HepG2 (cell line): ENCODE results near the gene MRPL50. TPM values are rescaled to one million over a fixed set of nuclear protein-coding genes. Genes with fewer than 3 reads are reported as not detected.

Experiments
- DDIT3 ChIP-seq: sonication (generic); formaldehyde crosslinking; IDR thresholded peaks from 2 replicates; pipeline ENCODE4 v1.4.0; 2020; ENCODE audit warnings: mild to moderate bottlenecking, missing genetic modification reagents
- E2F5 ChIP-seq: sonication (generic); formaldehyde crosslinking; conservative IDR thresholded peaks from 2 replicates; pipeline ENCODE4 v1.4.0; 2020; ENCODE audit warnings: missing genetic modification reagents
- MTA1 ChIP-seq: sonication (generic); formaldehyde crosslinking; IDR thresholded peaks from 2 replicates; pipeline ENCODE4 v1.4.0; 2020; ENCODE audit warnings: missing genetic modification reagents, mild to moderate bottlenecking, borderline replicate concordance
- PHF8 ChIP-seq: sonication (generic); formaldehyde crosslinking; IDR thresholded peaks from 2 replicates; pipeline ENCODE4 v1.5.0; 2020; ENCODE audit warnings: missing genetic modification reagents
- POLR2G ChIP-seq: fragments of 200-400 bp; formaldehyde crosslinking; IDR thresholded peaks from 2 replicates; pipeline ENCODE4 v1.6.1; 2018; ENCODE audit warnings: mild to moderate bottlenecking, low read depth, low read length, moderate library complexity
- RARA ChIP-seq: IDR thresholded peaks from 2 replicates; pipeline ENCODE4 v1.6.1; 2016; ENCODE audit warnings: missing genetic modification reagents, missing compliant biosample characterization
- SALL1 ChIP-seq: sonication (generic); formaldehyde crosslinking; IDR thresholded peaks from 2 replicates; pipeline ENCODE4 v1.8.0; 2022; ENCODE audit warnings: mild to moderate bottlenecking, missing genetic modification reagents
- SIX4 ChIP-seq: sonication (generic); formaldehyde crosslinking; IDR thresholded peaks from 2 replicates; pipeline ENCODE4 v1.4.0; 2020; ENCODE audit warnings: missing genetic modification reagents
- SRSF1 ChIP-seq: fragments of 200-400 bp; formaldehyde crosslinking; optimal IDR thresholded peaks from 2 replicates; pipeline ENCODE3; 2017; ENCODE audit warnings: mild to moderate bottlenecking, low read depth, low read length, moderate library complexity
- THAP7 ChIP-seq: sonication (generic); formaldehyde crosslinking; IDR thresholded peaks from 2 replicates; pipeline ENCODE4 v1.8.1; 2023; ENCODE audit warnings: mild to moderate bottlenecking, missing genetic modification reagents
- ZBTB3 ChIP-seq: sonication (generic); formaldehyde crosslinking; IDR thresholded peaks from 2 replicates; pipeline ENCODE4 v1.4.0; 2020; ENCODE audit warnings: low read depth, mild to moderate bottlenecking, moderate library complexity, missing genetic modification reagents, borderline replicate concordance
- ZMAT3 ChIP-seq: sonication (generic); formaldehyde crosslinking; conservative IDR thresholded peaks from 2 replicates; pipeline ENCODE4 v1.7.0; 2021; ENCODE audit warnings: missing genetic modification reagents
- ZNF136 ChIP-seq: sonication (generic); formaldehyde crosslinking; IDR thresholded peaks from 2 replicates; pipeline ENCODE4 v1.8.1; 2022; ENCODE audit warnings: low read depth, mild to moderate bottlenecking, moderate library complexity, missing genetic modification reagents
- ZNF274 ChIP-seq: sonication (generic); formaldehyde crosslinking; IDR thresholded peaks from 2 replicates; pipeline ENCODE4 v1.5.1; 2020; ENCODE audit warnings: mild to moderate bottlenecking, missing genetic modification reagents
- ZNF510 ChIP-seq: sonication (generic); formaldehyde crosslinking; IDR thresholded peaks from 2 replicates; pipeline ENCODE4 v1.4.0; 2020; ENCODE audit warnings: low read depth, mild to moderate bottlenecking, missing genetic modification reagents
- ZNF746 ChIP-seq: sonication (generic); formaldehyde crosslinking; IDR thresholded peaks from 2 replicates; pipeline ENCODE4 v1.8.0; 2022; ENCODE audit warnings: mild to moderate bottlenecking, missing genetic modification reagents
- ZNF781 ChIP-seq: sonication (generic); formaldehyde crosslinking; IDR thresholded peaks from 2 replicates; pipeline ENCODE4 v1.5.1; 2020; ENCODE audit warnings: borderline replicate concordance, mild to moderate bottlenecking, missing genetic modification reagents; ENCODE audit errors: not compliant biosample characterization
- ZNF891 ChIP-seq: sonication (generic); formaldehyde crosslinking; IDR thresholded peaks from 2 replicates; pipeline ENCODE4 v1.5.0; 2020; ENCODE audit warnings: mild to moderate bottlenecking, missing genetic modification reagents
- polyA plus RNA-seq, 8 experiments: library from polyadenylated mRNA; depleted of rRNA in 3 of 8; stranded (reverse) in 7 of 8; unstranded in 1 of 8; fragments of >200 nt; fragmentation: Illumina TruSeq in 4 of 8; extraction: Trizol in 4 of 8; gene quantifications; 2 replicates each; pipeline versions ENCODE4 v1.2.1 to v1.2.3, GENCODE V29; 2011 to 2016; ENCODE audit warnings: low read depth in 4 of 8, missing spikeins in 1 of 8, mixed read lengths in 1 of 8; ENCODE audit not compliant: insufficient read depth in 1 of 8
- total RNA-seq, 5 experiments: library from RNA; depleted of rRNA; stranded (reverse); fragments of >200 nt; fragmentation: Illumina TruSeq; extraction: Trizol; gene quantifications; 2 replicates each; pipeline ENCODE4 v1.2.3, GENCODE V29; 2016; ENCODE audit warnings: low read depth in 1 of 5
- TF ChIP-seq, protein P1 (sequence below): sonication (generic); formaldehyde crosslinking; IDR thresholded peaks from 2 replicates; pipeline ENCODE4 v1.4.0; 2020; ENCODE audit warnings: mild to moderate bottlenecking, missing genetic modification reagents, borderline replicate concordance
- TF ChIP-seq, protein P2 (sequence below): sonication (generic); formaldehyde crosslinking; IDR thresholded peaks from 2 replicates; pipeline ENCODE4; 2020; ENCODE audit warnings: missing genetic modification reagents, mild to moderate bottlenecking, borderline replicate concordance
- TF ChIP-seq, protein P3 (sequence below): sonication (generic); formaldehyde crosslinking; IDR thresholded peaks from 2 replicates; pipeline ENCODE4 v1.5.0; 2020; ENCODE audit warnings: mild to moderate bottlenecking, missing genetic modification reagents

MRPL50 gene
- total and polyA plus RNA-seq, 2 of the 13 experiments (the other 11 are each of a cell fraction or from before 2014, with no cell fraction given): 37.1 to 70.0 TPM

GRCh38 chr9:101421653-101422065 is 23.2 kb upstream of the MRPL50 start (continued):
- TF ChIP-seq SRSF1 (no peak), PHF8 (CRISPR knock-in tag) (no peak), ZNF136 (CRISPR knock-in tag) (peak; percentile 96; the same call in 1 of the 2 replicates), THAP7 (CRISPR knock-in tag) (no peak), ZMAT3 (CRISPR knock-in tag) (0 out of 2 replicates have a peak, but pooled peaks have one; percentile 53), POLR2G (peak; percentile 43; the same call in 1 of the 2 replicates), ZNF891 (CRISPR knock-in tag) (no peak), DDIT3 (CRISPR knock-in tag) (no peak), E2F5 (CRISPR knock-in tag) (no peak), SIX4 (CRISPR knock-in tag) (no peak; the same call in 1 of the 2 replicates), ZNF510 (no peak), ZNF746 (CRISPR knock-in tag) (no peak; the same call in 1 of the 2 replicates), ZNF274 (CRISPR knock-in tag) (0 out of 2 replicates have a peak, but pooled peaks have one; percentile 52), MTA1 (CRISPR knock-in tag) (no peak), RARA (CRISPR knock-in tag) (peak; percentile 100), ZBTB3 (no peak), SALL1 (CRISPR knock-in tag) (peak; percentile 93), ZNF781 (CRISPR knock-in tag) (no peak)
- TF ChIP-seq, protein P1, sequence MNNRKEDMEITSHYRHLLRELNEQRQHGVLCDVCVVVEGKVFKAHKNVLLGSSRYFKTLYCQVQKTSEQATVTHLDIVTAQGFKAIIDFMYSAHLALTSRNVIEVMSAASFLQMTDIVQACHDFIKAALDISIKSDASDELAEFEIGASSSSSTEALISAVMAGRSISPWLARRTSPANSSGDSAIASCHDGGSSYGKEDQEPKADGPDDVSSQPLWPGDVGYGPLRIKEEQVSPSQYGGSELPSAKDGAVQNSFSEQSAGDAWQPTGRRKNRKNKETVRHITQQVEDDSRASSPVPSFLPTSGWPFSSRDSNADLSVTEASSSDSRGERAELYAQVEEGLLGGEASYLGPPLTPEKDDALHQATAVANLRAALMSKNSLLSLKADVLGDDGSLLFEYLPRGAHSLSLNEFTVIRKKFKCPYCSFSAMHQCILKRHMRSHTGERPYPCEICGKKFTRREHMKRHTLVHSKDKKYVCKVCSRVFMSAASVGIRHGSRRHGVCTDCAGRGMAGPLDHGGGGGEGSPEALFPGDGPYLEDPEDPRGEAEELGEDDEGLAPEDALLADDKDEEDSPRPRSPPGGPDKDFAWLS (CRISPR knock-in tag): no peak
- TF ChIP-seq, protein P2, sequence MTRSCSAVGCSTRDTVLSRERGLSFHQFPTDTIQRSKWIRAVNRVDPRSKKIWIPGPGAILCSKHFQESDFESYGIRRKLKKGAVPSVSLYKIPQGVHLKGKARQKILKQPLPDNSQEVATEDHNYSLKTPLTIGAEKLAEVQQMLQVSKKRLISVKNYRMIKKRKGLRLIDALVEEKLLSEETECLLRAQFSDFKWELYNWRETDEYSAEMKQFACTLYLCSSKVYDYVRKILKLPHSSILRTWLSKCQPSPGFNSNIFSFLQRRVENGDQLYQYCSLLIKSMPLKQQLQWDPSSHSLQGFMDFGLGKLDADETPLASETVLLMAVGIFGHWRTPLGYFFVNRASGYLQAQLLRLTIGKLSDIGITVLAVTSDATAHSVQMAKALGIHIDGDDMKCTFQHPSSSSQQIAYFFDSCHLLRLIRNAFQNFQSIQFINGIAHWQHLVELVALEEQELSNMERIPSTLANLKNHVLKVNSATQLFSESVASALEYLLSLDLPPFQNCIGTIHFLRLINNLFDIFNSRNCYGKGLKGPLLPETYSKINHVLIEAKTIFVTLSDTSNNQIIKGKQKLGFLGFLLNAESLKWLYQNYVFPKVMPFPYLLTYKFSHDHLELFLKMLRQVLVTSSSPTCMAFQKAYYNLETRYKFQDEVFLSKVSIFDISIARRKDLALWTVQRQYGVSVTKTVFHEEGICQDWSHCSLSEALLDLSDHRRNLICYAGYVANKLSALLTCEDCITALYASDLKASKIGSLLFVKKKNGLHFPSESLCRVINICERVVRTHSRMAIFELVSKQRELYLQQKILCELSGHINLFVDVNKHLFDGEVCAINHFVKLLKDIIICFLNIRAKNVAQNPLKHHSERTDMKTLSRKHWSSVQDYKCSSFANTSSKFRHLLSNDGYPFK (CRISPR knock-in tag): no peak
- TF ChIP-seq, protein P3, sequence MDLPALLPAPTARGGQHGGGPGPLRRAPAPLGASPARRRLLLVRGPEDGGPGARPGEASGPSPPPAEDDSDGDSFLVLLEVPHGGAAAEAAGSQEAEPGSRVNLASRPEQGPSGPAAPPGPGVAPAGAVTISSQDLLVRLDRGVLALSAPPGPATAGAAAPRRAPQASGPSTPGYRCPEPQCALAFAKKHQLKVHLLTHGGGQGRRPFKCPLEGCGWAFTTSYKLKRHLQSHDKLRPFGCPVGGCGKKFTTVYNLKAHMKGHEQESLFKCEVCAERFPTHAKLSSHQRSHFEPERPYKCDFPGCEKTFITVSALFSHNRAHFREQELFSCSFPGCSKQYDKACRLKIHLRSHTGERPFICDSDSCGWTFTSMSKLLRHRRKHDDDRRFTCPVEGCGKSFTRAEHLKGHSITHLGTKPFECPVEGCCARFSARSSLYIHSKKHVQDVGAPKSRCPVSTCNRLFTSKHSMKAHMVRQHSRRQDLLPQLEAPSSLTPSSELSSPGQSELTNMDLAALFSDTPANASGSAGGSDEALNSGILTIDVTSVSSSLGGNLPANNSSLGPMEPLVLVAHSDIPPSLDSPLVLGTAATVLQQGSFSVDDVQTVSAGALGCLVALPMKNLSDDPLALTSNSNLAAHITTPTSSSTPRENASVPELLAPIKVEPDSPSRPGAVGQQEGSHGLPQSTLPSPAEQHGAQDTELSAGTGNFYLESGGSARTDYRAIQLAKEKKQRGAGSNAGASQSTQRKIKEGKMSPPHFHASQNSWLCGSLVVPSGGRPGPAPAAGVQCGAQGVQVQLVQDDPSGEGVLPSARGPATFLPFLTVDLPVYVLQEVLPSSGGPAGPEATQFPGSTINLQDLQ (CRISPR knock-in tag): no peak
